Activated CD4-positive, alpha-beta T cell treated with anti-CD3 and anti-CD28 coated beads, Interleukin-2, amount 50 U/mL, for 16 hours (primary cell): ENCODE results near the gene CYP26B1.

Experiments
- DNase-seq: peaks from one replicate; pipeline ENCODE4 v3.0.0-alpha.2; 2020

CYP26B1 gene

GRCh38 chr2:72154386-72154975 lies 6.8 kb upstream of the CYP26B1 start:
- no peak for DNase-seq

- no peak for DNase-seq
These were observed 6.3 kb upstream of the CYP26B1 start for GRCh38 chr2:72153924-72154323.

- DNase-seq: no peak
These were observed 5.5 kb upstream of the CYP26B1 start for GRCh38 chr2:72153026-72153791.

- DNase-seq: no peak
These were observed 3.2 kb upstream of the CYP26B1 start for GRCh38 chr2:72150861-72151356.

GRCh38 chr2:72150157-72150860 lies 2.6 kb upstream of the CYP26B1 start:
- DNase-seq: peak; percentile 71

- DNase-seq: no peak
These were observed 2.0 kb upstream of the CYP26B1 start for GRCh38 chr2:72149556-72150156.

GRCh38 chr2:72148837-72149555 lies 1.3 kb upstream of the CYP26B1 start:
- DNase-seq: no peak

- no peak for DNase-seq
These were observed 558 bp upstream of the CYP26B1 start for GRCh38 chr2:72148003-72148836.

- DNase-seq: no peak
These were observed 1.0 kb downstream of the CYP26B1 start for GRCh38 chr2:72146347-72147302.

GRCh38 chr2:72145658-72146329 lies 1.9 kb downstream of the CYP26B1 start:
- no peak for DNase-seq

GRCh38 chr2:72145289-72145657 lies 2.4 kb downstream of the CYP26B1 start:
- DNase-seq: no peak

- no peak for DNase-seq
These were observed 2.9 kb downstream of the CYP26B1 start for GRCh38 chr2:72144632-72145288.

GRCh38 chr2:72144274-72144631 lies 3.4 kb downstream of the CYP26B1 start:
- no peak for DNase-seq

- DNase-seq: no peak
These were observed 4.0 kb downstream of the CYP26B1 start for GRCh38 chr2:72143441-72144273.

GRCh38 chr2:72142570-72143440 lies 4.9 kb downstream of the CYP26B1 start:
- DNase-seq: no peak

GRCh38 chr2:72141881-72142451 lies 5.7 kb downstream of the CYP26B1 start:
- no peak for DNase-seq

- DNase-seq: no peak
These were observed 6.5 kb downstream of the CYP26B1 start for GRCh38 chr2:72141032-72141645.
